GM23338 (cell line): ENCODE results near the gene RNF41.

Experiments used
- CREB1 ChIP-seq: fragments of 250-450 bp; sonication (Bioruptor Pico); IDR thresholded peaks from 2 replicates; pipeline ENCODE4 v1.5.0; 2020; ENCODE audit warnings: low read depth, mild to moderate bottlenecking, moderate library complexity
- CTCF ChIP-seq, 2 experiments: fragments of 200-600 bp in 1 of 2; sonication (generic) in 1 of 2; conservative IDR thresholded peaks; 2 replicates each; pipeline versions ENCODE4 v1.5.1 to v1.6.1; 2016 to 2017; ENCODE audit warnings: antibody characterized with exemption in 2 of 2, low read depth in 2 of 2, mild to moderate bottlenecking in 2 of 2, moderate library complexity in 1 of 2
- EZH2 ChIP-seq: fragments of 200-600 bp; sonication (generic); IDR thresholded peaks from one replicate; pipeline ENCODE4 v1.8.0; 2017; ENCODE audit warnings: antibody characterized with exemption, mild to moderate bottlenecking, low read depth; ENCODE audit not compliant: unreplicated experiment
- EZH2phosphoT487 ChIP-seq: fragments of 200-600 bp; sonication (generic); IDR thresholded peaks from one replicate; pipeline ENCODE4 v1.8.1; 2018; ENCODE audit warnings: antibody characterized with exemption; ENCODE audit not compliant: unreplicated experiment

- TF ChIP-seq CTCF (conservative IDR thresholded peaks at IDR 0.05; ENCODE audit: low read depth in 2 of 2) (no peak), CREB1 (CRISPR knock-in tag) (no peak), EZH2 (no peak), EZH2phosphoT487 (no peak)
Observed at GRCh38 chr12:56242986-56243385, 21.3 kb upstream of the RNF41 start.
